Ovary (tissue), 3 donors: ENCODE data around the gene KIAA1217.

Source experiments
- EP300 ChIP-seq: sonication (generic); formaldehyde crosslinking; IDR thresholded peaks from one replicate; pipeline ENCODE4 v1.6.1; 2017; ENCODE audit warnings: antibody characterized with exemption
- POLR2A ChIP-seq: fragments of 450-650 bp; IDR thresholded peaks from one replicate; pipeline ENCODE4 v1.6.1; 2017; ENCODE audit warnings: antibody characterized with exemption, mild to moderate bottlenecking, moderate library complexity
- TF ChIP-seq, protein P1 (sequence below), 3 donors: fragments of 450-650 bp in 2 of 3; fragments of 200-600 bp in 1 of 3; IDR thresholded peaks; one replicate each; pipeline versions ENCODE4 v1.5.1 to v1.8.0; 2016 to 2022; ENCODE audit warnings: antibody characterized with exemption in 3 of 3, mild to moderate bottlenecking in 1 of 3
- donor health status: DM: no; HTN: no; CAD: no.

DNA sequence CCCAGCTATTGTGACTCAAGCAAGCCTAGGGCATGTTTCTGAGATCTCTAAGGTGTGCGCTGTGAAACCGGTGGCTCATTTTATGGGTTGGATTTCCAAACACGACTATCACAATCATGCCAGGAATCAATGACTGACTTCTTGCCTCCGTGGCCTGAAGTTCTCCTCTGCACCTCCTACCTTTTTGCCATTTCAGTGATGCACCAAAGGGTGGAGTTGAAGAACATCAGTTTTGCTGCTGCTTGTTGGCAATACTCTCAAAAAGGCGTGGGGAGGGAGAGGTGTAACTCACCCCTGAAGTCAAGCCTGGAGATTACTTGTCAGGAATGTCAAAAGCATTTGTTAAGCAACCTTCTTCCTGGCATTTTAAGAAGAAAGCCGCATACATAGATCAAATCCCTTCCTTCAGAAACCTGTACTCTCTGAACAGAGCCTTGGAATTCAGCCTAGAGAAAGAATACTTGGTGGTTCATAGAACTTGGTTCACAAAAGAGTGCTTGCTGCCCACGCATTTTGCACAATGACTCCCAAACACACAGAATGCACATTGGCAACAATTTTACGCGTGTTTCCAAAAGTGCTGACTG is 41.0 kb downstream of the KIAA1217 start:
- TF ChIP-seq, protein P1, sequence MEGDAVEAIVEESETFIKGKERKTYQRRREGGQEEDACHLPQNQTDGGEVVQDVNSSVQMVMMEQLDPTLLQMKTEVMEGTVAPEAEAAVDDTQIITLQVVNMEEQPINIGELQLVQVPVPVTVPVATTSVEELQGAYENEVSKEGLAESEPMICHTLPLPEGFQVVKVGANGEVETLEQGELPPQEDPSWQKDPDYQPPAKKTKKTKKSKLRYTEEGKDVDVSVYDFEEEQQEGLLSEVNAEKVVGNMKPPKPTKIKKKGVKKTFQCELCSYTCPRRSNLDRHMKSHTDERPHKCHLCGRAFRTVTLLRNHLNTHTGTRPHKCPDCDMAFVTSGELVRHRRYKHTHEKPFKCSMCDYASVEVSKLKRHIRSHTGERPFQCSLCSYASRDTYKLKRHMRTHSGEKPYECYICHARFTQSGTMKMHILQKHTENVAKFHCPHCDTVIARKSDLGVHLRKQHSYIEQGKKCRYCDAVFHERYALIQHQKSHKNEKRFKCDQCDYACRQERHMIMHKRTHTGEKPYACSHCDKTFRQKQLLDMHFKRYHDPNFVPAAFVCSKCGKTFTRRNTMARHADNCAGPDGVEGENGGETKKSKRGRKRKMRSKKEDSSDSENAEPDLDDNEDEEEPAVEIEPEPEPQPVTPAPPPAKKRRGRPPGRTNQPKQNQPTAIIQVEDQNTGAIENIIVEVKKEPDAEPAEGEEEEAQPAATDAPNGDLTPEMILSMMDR (IDR thresholded peaks at IDR 0.05) = no peak
- TF ChIP-seq POLR2A (no peak), EP300 (no peak)
